HFFc6 (cell line): ENCODE results near the gene NRBF2. TPM values are rescaled to one million over a fixed set of nuclear protein-coding genes. Genes with fewer than 3 reads are reported as not detected.

Experiments used
- DNase-seq: peaks from one replicate; pipeline ENCODE4 v3.0.0-alpha.2; 2018
- H3K27ac Mint-ChIP-seq: 2 replicates; pipeline ENCODE4 v1.8.0; 2020; ENCODE audit warnings: mild to moderate bottlenecking, mixed read lengths
- H3K27me3 Mint-ChIP-seq: 2 replicates; pipeline ENCODE4 v1.8.0; 2021; ENCODE audit warnings: mild to moderate bottlenecking, moderate library complexity, mixed read lengths; ENCODE audit not compliant: insufficient read depth
- H3K36me3 Mint-ChIP-seq: 2 replicates; pipeline ENCODE4 v1.8.0; 2021; ENCODE audit warnings: low read depth, mixed read lengths
- H3K4me1 Mint-ChIP-seq: 2 replicates; pipeline ENCODE4 v1.8.0; 2020; ENCODE audit warnings: low read depth, mixed read lengths
- H3K4me3 Mint-ChIP-seq: 2 replicates; pipeline ENCODE4 v1.8.0; 2020; ENCODE audit warnings: mild to moderate bottlenecking, moderate library complexity, mixed read lengths
- H3K9me3 Mint-ChIP-seq: 2 replicates; pipeline ENCODE4 v1.8.0; 2020; ENCODE audit warnings: mild to moderate bottlenecking, mixed read lengths
- total RNA-seq, 6 experiments: library from RNA; stranded (reverse); fragmentation: NEBNext Ultra II Directional; extraction: Animal tissue kit (Norgen Biotek cat#: 25700); gene quantifications; 2 replicates in 1 of 6; 3 replicates in 5 of 6; pipeline ENCODE4 v1.2.3, GENCODE V29; 2021
- TF ChIP-seq, protein P1 (sequence below): fragments of 200-600 bp; sonication (generic); IDR thresholded peaks from 2 replicates; pipeline ENCODE4 v1.5.0; 2021; ENCODE audit warnings: antibody characterized with exemption, mild to moderate bottlenecking

The NRBF2 gene
- total RNA-seq, 6 experiments from 2014 or later, result 25.6 to 31.2 (median 28.0) TPM

DNA sequence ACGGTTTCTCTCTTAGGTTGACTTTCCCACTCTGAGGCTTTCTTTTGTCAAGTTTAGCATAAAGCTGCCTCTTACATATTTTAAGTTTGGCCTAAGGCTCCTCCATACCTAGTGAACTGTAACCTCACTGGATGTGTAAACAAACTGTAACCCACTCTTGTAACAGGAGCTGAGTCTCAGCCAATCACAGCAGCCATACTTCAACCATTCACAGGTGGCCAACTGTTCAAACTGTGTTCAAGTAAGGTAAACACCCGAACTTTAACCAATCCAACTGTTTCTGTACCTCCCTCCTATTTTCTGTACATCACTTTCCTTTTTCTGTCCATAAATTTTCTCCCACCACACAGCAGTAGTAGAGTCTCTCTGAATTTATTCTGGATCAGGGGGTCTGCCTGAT, 7.7 kb upstream of the NRBF2 start:
- Mint-ChIP-seq H3K4me1 (peaks cover 14% of the 10 kb centered on the region), H3K27me3 (no peaks in the 10 kb centered on the region; the same call in 1 of the 2 replicates), H3K9me3 (no peaks in the 10 kb centered on the region), H3K4me3 (no peak overlapping the region), H3K27ac (no peak overlapping the region), H3K36me3 (no peaks in the 10 kb centered on the region)
- no peak for DNase-seq
- TF ChIP-seq, protein P1, sequence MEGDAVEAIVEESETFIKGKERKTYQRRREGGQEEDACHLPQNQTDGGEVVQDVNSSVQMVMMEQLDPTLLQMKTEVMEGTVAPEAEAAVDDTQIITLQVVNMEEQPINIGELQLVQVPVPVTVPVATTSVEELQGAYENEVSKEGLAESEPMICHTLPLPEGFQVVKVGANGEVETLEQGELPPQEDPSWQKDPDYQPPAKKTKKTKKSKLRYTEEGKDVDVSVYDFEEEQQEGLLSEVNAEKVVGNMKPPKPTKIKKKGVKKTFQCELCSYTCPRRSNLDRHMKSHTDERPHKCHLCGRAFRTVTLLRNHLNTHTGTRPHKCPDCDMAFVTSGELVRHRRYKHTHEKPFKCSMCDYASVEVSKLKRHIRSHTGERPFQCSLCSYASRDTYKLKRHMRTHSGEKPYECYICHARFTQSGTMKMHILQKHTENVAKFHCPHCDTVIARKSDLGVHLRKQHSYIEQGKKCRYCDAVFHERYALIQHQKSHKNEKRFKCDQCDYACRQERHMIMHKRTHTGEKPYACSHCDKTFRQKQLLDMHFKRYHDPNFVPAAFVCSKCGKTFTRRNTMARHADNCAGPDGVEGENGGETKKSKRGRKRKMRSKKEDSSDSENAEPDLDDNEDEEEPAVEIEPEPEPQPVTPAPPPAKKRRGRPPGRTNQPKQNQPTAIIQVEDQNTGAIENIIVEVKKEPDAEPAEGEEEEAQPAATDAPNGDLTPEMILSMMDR, result no peak

GRCh38 chr10:63128443-63128842, 4.7 kb upstream of the NRBF2 start:
- Mint-ChIP-seq H3K36me3 (peaks cover 5% of the 10 kb centered on the region), H3K9me3 (peaks cover 5% of the 10 kb centered on the region; the same call in 1 of the 2 replicates), H3K4me3 (no peak overlapping the region), H3K27me3 (peaks cover 3% of the 10 kb centered on the region), H3K4me1 (peaks cover 11% of the 10 kb centered on the region), H3K27ac (no peak overlapping the region)
- TF ChIP-seq, protein P1, result no peak
- no peak for DNase-seq

DNA sequence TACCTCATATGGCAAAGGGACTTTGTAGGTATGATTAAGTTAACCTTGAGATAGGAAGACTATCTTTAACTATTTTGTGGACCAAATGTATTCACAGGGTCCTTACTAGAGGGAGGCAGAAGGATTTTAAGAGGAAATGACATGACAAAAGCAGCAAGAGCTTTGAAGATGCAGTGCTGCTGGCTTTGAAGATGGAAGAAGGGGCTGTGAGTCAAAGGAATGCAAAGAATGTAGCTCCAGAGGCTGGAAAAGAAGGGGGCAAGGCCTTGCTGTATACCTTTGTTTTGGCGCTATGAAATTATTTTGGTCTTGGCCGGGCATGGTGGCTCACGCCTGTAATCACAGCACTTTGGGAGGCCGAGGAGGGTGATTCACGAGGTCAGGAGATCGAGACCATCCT, 3.2 kb upstream of the NRBF2 start:
- peaks cover 5% of the 10 kb centered on the region for H3K36me3 Mint-ChIP-seq
- peaks cover 5% of the 10 kb centered on the region; the same call in 1 of the 2 replicates for H3K9me3 Mint-ChIP-seq
- H3K4me1 Mint-ChIP-seq, result peaks cover 17% of the 10 kb centered on the region
- TF ChIP-seq, protein P1, result no peak
- no peak overlapping the region for H3K4me3 Mint-ChIP-seq
- H3K27ac Mint-ChIP-seq, result no peak overlapping the region
- DNase-seq, result no peak
- peaks cover 3% of the 10 kb centered on the region for H3K27me3 Mint-ChIP-seq

GRCh38 chr10:63132651-63133055, 475 bp upstream of the NRBF2 start:
- peaks cover 30% of the 10 kb centered on the region for H3K4me1 Mint-ChIP-seq
- H3K36me3 Mint-ChIP-seq, result peaks cover 10% of the 10 kb centered on the region
- peak overlapping the region; percentile 94 for H3K4me3 Mint-ChIP-seq
- H3K27me3 Mint-ChIP-seq, result peaks cover 3% of the 10 kb centered on the region
- TF ChIP-seq, protein P1, result no peak
- H3K9me3 Mint-ChIP-seq, result peaks cover 5% of the 10 kb centered on the region; the same call in 1 of the 2 replicates
- DNase-seq, result no peak
- peak overlapping the region; percentile 92 for H3K27ac Mint-ChIP-seq

DNA sequence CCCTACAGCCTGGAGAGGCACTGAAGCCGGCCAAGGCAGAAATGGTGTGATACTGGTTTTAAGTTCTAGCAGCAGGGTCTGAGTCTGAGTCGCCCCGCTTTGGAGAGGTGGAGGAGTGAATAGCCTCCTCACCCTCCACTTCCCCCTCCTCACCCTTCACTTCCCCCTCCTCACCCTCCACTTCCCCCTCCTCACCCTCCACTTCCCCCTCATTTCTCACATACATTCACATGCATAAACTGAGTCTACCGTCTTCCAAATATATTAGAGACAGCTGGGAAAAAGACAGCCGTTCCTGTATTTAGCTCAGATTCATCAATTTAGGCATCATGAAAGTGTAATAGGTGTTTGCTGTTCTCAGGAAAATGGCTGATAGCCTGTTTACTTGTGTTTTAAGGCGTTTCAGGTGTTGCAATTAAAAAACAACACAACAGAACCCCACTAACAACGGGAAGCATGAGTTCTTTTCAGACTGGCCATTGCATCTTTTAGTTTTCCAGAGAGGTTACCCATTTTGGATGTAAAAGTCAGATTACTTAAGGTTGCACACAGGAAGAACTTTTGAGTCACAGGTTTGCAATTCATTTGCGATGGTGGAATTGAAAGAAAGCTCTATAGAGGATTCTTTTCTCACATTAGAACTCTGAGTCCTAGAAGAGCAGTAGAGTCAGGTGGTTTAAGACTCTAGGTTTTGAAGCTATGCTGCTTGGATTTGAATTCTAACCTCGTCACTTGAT, 861 bp downstream of the NRBF2 start:
- TF ChIP-seq, protein P1, result no peak
- Mint-ChIP-seq H3K4me3 (peak overlapping the region; percentile 94), H3K27ac (peak overlapping the region; percentile 92), H3K36me3 (peaks cover 10% of the 10 kb centered on the region), H3K9me3 (peaks cover 5% of the 10 kb centered on the region; the same call in 1 of the 2 replicates), H3K4me1 (peaks cover 32% of the 10 kb centered on the region), H3K27me3 (peaks cover 3% of the 10 kb centered on the region)
- DNase-seq, result peak; percentile 31
